IMR-90 (cell line): ENCODE measurements around the gene ZMIZ1. TPM values are rescaled to one million over a fixed set of nuclear protein-coding genes. Genes with fewer than 3 reads are reported as not detected.

Experiments used
- ATAC-seq: fragments of 200-7000 bp; cut with Tn5 transposase; 2 replicates; pipeline ENCODE4 v1.9.1; 2020; ENCODE audit warnings: low read depth, mild to moderate bottlenecking, moderate library complexity
- BruUV-seq: library from RNA; stranded (reverse); fragments of 400-500 nt; replicated peaks from 2 replicates; lab custom pipeline; 2021; lab: Mats Ljungman, UMichigan
- CTCF ChIA-PET: fragments of 300-600 bp; formaldehyde crosslinking; extraction: SDS; loops from one replicate; lab custom pipeline; 2021; ENCODE audit warnings: antibody characterized with exemption; lab: Yijun Ruan, JAX
- POLR2A ChIA-PET: fragments of 300-600 bp; sonication (Branson Sonifier 250); formaldehyde crosslinking; loops from one replicate; lab custom pipeline; 2022; ENCODE audit warnings: antibody characterized with exemption; ENCODE audit not compliant: unreplicated experiment; lab: Charles Lee
- DNase-seq: peaks from one replicate; pipeline ENCODE4 v3.0.0; 2013
- H2AFZ ChIP-seq: replicated peaks from 2 replicates; pipeline ENCODE3; 2013; ENCODE audit warnings: low read length, mild to moderate bottlenecking; ENCODE audit not compliant: poor library complexity
- H2AK5ac ChIP-seq: 2 replicates; pipeline ENCODE4 v1.6.1; 2013; ENCODE audit warnings: low read depth, low read length, inconsistent platforms
- H2AK9ac ChIP-seq: replicated peaks from 2 replicates; pipeline ENCODE3; 2013; ENCODE audit warnings: mild to moderate bottlenecking, low read depth, low read length, moderate library complexity; ENCODE audit not compliant: poor library complexity
- H2BK120ac ChIP-seq: 2 replicates; pipeline ENCODE4 v1.6.1; 2013; ENCODE audit warnings: low read depth, low read length, inconsistent platforms
- H2BK15ac ChIP-seq: 3 replicates; pipeline ENCODE4 v1.6.1; 2013; ENCODE audit warnings: low read depth, low read length, inconsistent platforms
- H2BK20ac ChIP-seq: 2 replicates; pipeline ENCODE4 v1.6.1; 2013; ENCODE audit warnings: low read depth, mild to moderate bottlenecking, inconsistent platforms, low read length, moderate library complexity
- H2BK5ac ChIP-seq: 2 replicates; pipeline ENCODE4 v1.6.1; 2013; ENCODE audit warnings: mild to moderate bottlenecking, low read depth, low read length, inconsistent platforms; ENCODE audit not compliant: poor library complexity, severe bottlenecking
- H3K14ac ChIP-seq: replicated peaks from 2 replicates; pipeline ENCODE4 v1.6.1; 2013; ENCODE audit warnings: low read depth, low read length, inconsistent platforms
- H3K18ac ChIP-seq: 2 replicates; pipeline ENCODE4 v1.6.1; 2013; ENCODE audit warnings: low read depth, low read length, control low read depth
- H3K23ac ChIP-seq: 2 replicates; pipeline ENCODE4 v1.6.1; 2013; ENCODE audit warnings: low read depth, low read length, inconsistent platforms
- H3K27ac ChIP-seq: 2 replicates; pipeline ENCODE4 v1.5.1; 2013; ENCODE audit warnings: mild to moderate bottlenecking, control low read depth, low read length; ENCODE audit not compliant: insufficient read depth
- H3K27me3 ChIP-seq: 2 replicates; pipeline ENCODE4 v1.6.1; 2013; ENCODE audit warnings: low read length; ENCODE audit not compliant: control insufficient read depth, insufficient read depth
- H3K36me3 ChIP-seq: 2 replicates; pipeline ENCODE4 v1.6.1; 2013; ENCODE audit warnings: low read length, mixed read lengths; ENCODE audit not compliant: control insufficient read depth, insufficient read depth
- H3K4ac ChIP-seq: 2 replicates; pipeline ENCODE4 v1.6.1; 2013; ENCODE audit warnings: low read depth, low read length, inconsistent platforms
- H3K4me1 ChIP-seq: 2 replicates; pipeline ENCODE4 v1.6.1; 2013; ENCODE audit warnings: low read length, mixed read lengths; ENCODE audit not compliant: control insufficient read depth, insufficient read depth
- H3K4me2 ChIP-seq: 2 replicates; pipeline ENCODE4 v1.6.1; 2013; ENCODE audit warnings: low read depth, mild to moderate bottlenecking, control low read depth, low read length, moderate library complexity
- H3K4me3 ChIP-seq: 2 replicates; pipeline ENCODE4 v1.5.1; 2013; ENCODE audit warnings: low read depth, mild to moderate bottlenecking, control low read depth, low read length, moderate library complexity; ENCODE audit not compliant: insufficient read depth
- H3K56ac ChIP-seq: 2 replicates; pipeline ENCODE4 v1.6.1; 2013; ENCODE audit warnings: low read length, inconsistent platforms; ENCODE audit not compliant: insufficient read depth; ENCODE audit errors: extremely low read depth
- H3K79me1 ChIP-seq, 2 experiments: 2 replicates each; pipeline ENCODE4 v1.6.1; 2013; ENCODE audit warnings: low read length in 2 of 2, inconsistent platforms in 1 of 2, low read depth in 1 of 2
- H3K9ac ChIP-seq: 2 replicates; pipeline ENCODE4 v1.6.1; 2013; ENCODE audit warnings: low read depth, low read length, control low read depth
- H3K9me1 ChIP-seq: 2 replicates; pipeline ENCODE4 v1.6.1; 2013; ENCODE audit warnings: low read length, inconsistent platforms; ENCODE audit not compliant: insufficient read depth
- H3K9me3 ChIP-seq: 2 replicates; pipeline ENCODE4 v1.6.1; 2013; ENCODE audit warnings: low read length; ENCODE audit not compliant: control insufficient read depth, insufficient read depth
- H4K20me1 ChIP-seq: 2 replicates; pipeline ENCODE4 v1.6.1; 2013; ENCODE audit warnings: low read length, inconsistent platforms; ENCODE audit not compliant: insufficient read depth
- H4K5ac ChIP-seq: 2 replicates; pipeline ENCODE4 v1.6.1; 2013; ENCODE audit warnings: mild to moderate bottlenecking, low read depth, low read length, control low read depth
- H4K8ac ChIP-seq, 2 experiments: 2 replicates each; pipeline ENCODE4 v1.6.1; 2013; ENCODE audit warnings: low read depth in 2 of 2, low read length in 2 of 2, control low read depth in 1 of 2, inconsistent platforms in 1 of 2
- H4K91ac ChIP-seq: 2 replicates; pipeline ENCODE4 v1.6.1; 2013; ENCODE audit warnings: low read depth, low read length, inconsistent platforms; ENCODE audit not compliant: insufficient read depth
- CHD1 ChIP-seq: IDR thresholded peaks from 2 replicates; pipeline ENCODE4 v1.6.1; 2012; ENCODE audit warnings: low read depth, low read length, improper control_type of control experiment
- POLR2A ChIP-seq: IDR thresholded peaks from 2 replicates; pipeline ENCODE4 v1.6.1; 2012; ENCODE audit warnings: mild to moderate bottlenecking, low read depth, low read length
- WGBS, 2 experiments: methylation state at CpG; one replicate each; pipeline versions ENCODE4 v1.1.5 to v1.1.7; 2013; ENCODE audit warnings: missing lambda C conversion rate in 2 of 2; ENCODE audit not compliant: insufficient read length in 1 of 2; ENCODE audit errors: extremely low coverage in 2 of 2; 5-methylcytosine and 5-hydroxymethylcytosine counted together
- dilution Hi-C: fragments of 300-500 bp; cut with HindIII; formaldehyde crosslinking; loops from one replicate; pipeline ENCODE4 v1.14.3; 2018; ENCODE audit warnings: low sequenced_read_pairs; ENCODE audit not compliant: unreplicated experiment
- in situ Hi-C: fragments of 300-500 bp; cut with MboI; formaldehyde crosslinking; loops from 3 replicates; pipeline ENCODE4 v1.14.3; 2019; ENCODE audit warnings: low sequenced_read_pairs, inconsistent platforms, mixed read lengths
- intact Hi-C: fragments of 100-400 bp; cut with micrococcal nuclease; formaldehyde crosslinking; loops from 2 replicates; pipeline ENCODE4 v1.10.0; 2022
- polyA plus RNA-seq, 3 experiments: library from polyadenylated mRNA; depleted of rRNA; stranded (reverse); fragments of >200 nt; gene quantifications; 2 replicates each; pipeline ENCODE4 v1.2.3, GENCODE V29; 2012; ENCODE audit warnings: low replicate concordance in 1 of 3
- total RNA-seq: library from RNA; depleted of rRNA; stranded (reverse); fragments of >200 nt; gene quantifications from 2 replicates; pipeline ENCODE4 v1.2.3, GENCODE V29; 2012

The ZMIZ1 gene
- total and polyA plus RNA-seq, 2 of the 4 experiments (the other 2 are of a cell fraction): 6.6 to 48.7 TPM

- Histone ChIP-seq H3K27ac (peak overlapping the region; percentile 15; the same call in 1 of the 2 replicates), H4K91ac (0 out of 2 replicates have a peak overlapping the region, but pooled peaks have one; percentile 50), H4K5ac (peak overlapping the region; percentile 9; the same call in 1 of the 2 replicates), H3K36me3 (peaks cover 39% of the 10 kb centered on the region), H2BK15ac (peak overlapping the region; percentile 8; the same call in 1 of the 3 replicates), H3K27me3 (no peaks in the 10 kb centered on the region), H4K20me1 (peaks cover 99% of the 10 kb centered on the region), H3K4me1 (peaks cover 58% of the 10 kb centered on the region), H3K4me2 (no peak overlapping the region), H3K79me1 (peaks cover 43 to 100% of the 10 kb centered on the region in 2 experiments), H2AK5ac (peak overlapping the region; percentile 41), H3K4ac (peak overlapping the region; percentile 41), H2BK20ac (no peak overlapping the region), H3K23ac (peak overlapping the region; percentile 85), H2AFZ (no peak overlapping the region), H3K18ac (no peak overlapping the region), H2BK5ac (peak overlapping the region; percentile 84), H3K9me3 (no peaks in the 10 kb centered on the region), H3K9ac (0 out of 2 replicates have a peak overlapping the region, but pooled peaks have one; percentile 10), H4K8ac (peak overlapping the region; percentile 15 to 57; a peak in 1 of 4 replicates), H2BK120ac (peak overlapping the region; percentile 35; the same call in 1 of the 2 replicates), H3K14ac (peak overlapping the region; percentile 64), H3K4me3 (no peak overlapping the region), H3K9me1 (peaks cover 61% of the 10 kb centered on the region), H3K56ac (no peak overlapping the region), H2AK9ac (no peak overlapping the region)
- intact Hi-C loops: no loop called here
- ChIA-PET CTCF (no interaction called here), POLR2A (no interaction called here)
- DNase-seq: no peak
- TF ChIP-seq POLR2A (no peak), CHD1 (no peak)
- no CpG with 5 or more reads among the region's 4 CpGs for WGBS, 2 experiments
- no peak for ATAC-seq
- BruUV-seq: no TSS peak
- in situ Hi-C loops: no loop called here
- dilution Hi-C loops: no loop called here
Measured at GRCh38 chr10:79115302-79115701, 46.5 kb downstream of the ZMIZ1 start.
